ENCODE data around the gene PTBP1.
A peak's percentile ranks its signal among the peaks of the same experiment; 100 is the strongest.

PTBP1 gene

GRCh38 chr19:796692-797527 is at the start of gene PTBP1:
Gene PTBP1 (plus strand): TSS chr19:797452. CDS start chr19:797498, 46 bp downstream.
- TF ChIP-seq POLR2A (IDR thresholded peaks at IDR 0.05; ENCODE audit: low read depth, low read length), result peak; percentile 82
- FAIRE-seq (peak; percentile 83), DNase-seq (ENCODE audit: insufficient read length, low spot score) (peak; percentile 98)

DNA sequence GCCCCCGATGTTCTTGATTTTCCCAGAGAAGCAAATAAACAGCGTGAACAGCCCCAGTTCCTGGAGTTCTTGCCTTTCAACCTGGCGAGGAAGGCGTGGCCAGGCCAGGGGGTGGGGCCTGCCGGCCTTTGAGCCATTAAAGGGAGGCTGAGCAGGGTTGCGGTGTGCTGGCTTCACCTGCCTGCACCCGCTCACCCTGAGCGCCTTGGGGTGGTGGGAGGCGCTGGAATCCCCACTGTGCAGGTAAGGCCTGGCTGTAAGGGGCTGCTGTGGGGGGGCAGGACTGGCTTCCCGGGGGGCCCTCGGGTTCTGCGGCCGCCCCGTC is 49.0 kb upstream of the PTBP1 start:
- DNase-seq (ENCODE audit: insufficient read length, low spot score), result no peak
- FAIRE-seq, result no peak
- TF ChIP-seq POLR2A (IDR thresholded peaks at IDR 0.05; ENCODE audit: low read depth, low read length), result no peak

DNA sequence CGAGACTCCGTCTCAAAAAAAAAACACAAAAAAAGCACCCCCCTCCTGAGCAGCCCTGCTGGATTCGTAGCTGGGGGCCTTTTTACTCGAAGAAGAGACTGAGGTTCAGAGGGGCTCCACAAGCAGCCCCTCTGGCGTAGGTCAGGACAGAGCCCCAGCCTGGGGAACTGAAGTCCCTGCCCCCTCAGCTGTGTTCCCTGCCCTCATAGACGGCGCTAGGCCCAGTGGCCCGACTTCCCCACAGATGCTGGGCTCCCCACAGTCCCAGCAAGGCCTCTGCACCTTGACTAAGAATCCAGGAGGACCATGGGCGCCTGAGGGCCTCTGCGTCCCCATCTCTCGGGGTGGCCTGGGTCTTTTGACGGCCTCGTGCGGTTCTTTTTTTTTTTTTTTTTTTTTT is 47.4 kb upstream of the PTBP1 start:
- no peak for TF ChIP-seq POLR2A (IDR thresholded peaks at IDR 0.05; ENCODE audit: low read depth, low read length)
- DNase-seq (ENCODE audit: insufficient read length, low spot score) (no peak), FAIRE-seq (no peak)

- DNase-seq (ENCODE audit: insufficient read length, low spot score) (no peak), FAIRE-seq (no peak)
- no peak for TF ChIP-seq POLR2A (IDR thresholded peaks at IDR 0.05; ENCODE audit: low read depth, low read length)
Measured at GRCh38 chr19:750640-751423, 46.4 kb upstream of the PTBP1 start, which contains the start of gene MISP. Gene MISP (plus strand): TSS chr19:751112. CDS start chr19:756947, 5,835 bp downstream.

DNA sequence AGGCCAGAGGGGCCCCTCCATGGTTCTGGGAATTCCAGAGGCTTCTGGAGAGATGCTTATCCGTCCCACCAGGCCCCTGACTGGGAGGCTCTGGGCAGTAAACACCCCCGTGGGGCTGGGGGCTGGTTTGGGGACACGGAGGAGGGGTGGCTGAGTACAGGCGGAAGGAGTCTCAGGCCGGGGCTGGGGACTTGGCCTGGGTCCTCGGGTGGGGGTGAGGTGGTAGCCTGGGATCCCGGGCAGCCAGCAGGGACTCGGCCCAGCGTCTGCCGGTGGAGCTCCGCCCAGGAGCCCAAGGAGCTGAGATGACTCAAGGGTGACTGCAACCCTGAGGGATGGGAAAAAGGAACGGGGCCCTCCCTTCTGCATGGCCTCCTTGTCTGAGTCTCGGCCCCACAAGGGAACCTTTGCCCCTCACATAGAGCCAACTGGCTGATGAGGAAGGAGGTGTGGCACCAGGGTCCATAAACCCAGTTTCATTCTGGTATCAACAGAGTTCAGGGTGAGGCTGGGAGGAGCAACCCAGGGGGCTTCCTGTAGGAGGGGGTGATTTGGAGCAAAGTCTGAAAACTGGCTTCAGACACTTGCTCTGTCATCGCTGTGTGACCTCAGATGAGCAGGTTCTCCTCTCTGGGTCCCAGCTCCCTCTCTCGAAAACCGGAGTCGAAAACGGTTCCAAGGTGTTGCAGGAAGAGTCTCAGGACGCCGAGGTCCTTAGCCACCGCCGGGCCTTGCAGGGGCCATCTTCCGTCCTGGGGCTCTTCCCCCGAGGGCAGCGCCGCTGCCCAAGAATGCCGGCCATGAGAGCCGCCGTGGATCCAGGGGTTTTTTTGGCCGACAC is 45.5 kb upstream of the PTBP1 start:
- no peak for TF ChIP-seq POLR2A (IDR thresholded peaks at IDR 0.05; ENCODE audit: low read depth, low read length)
- FAIRE-seq, result peak; percentile 57
- peak; percentile 99 for DNase-seq (ENCODE audit: insufficient read length, low spot score)

DNA sequence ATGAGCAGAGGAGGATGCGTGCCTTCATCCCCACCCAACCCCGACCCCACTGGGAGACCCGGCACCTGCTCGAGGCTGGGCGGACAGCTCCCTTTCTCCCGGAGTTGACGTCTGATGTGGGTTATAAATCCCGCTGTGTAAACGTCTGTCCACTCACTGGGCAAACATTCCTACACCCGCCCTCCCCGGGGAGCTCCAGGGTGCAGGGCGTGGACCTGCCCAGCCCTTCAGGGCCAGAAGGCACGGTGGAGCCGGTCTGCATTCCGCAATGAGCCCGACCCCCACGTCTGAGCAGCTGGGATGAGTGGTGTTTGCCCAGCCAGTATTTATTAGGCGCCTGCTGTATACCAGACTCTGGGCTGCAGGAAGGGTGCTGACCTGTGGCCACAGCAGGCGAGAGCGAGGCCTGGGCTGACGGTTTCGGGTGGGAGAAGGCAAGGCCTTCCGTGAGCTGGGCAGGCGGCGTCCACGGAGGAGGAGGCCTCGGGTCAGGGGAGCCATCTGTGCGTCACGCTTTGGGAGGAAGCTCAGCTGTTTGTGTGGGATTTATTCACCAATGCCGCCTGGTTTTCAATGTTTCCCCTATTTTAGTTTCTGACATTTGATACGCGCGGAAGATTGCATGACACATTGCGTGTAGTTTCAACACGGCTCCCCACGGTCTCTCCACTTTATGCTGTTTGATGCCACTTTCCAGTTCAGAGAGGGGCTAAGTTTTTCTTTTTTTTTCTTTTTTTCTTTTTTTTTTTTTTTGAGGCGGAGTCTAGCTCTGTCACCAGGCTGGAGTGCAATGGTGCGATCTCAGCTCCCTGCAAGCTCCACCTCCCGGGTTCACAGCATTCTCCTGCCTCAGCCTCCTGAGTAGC is 44.4 kb upstream of the PTBP1 start:
- FAIRE-seq (peak; percentile 38), DNase-seq (ENCODE audit: insufficient read length, low spot score) (peak; percentile 97)
- 0 out of 2 replicates have a peak, but pooled peaks have one; percentile 18 for TF ChIP-seq POLR2A (IDR thresholded peaks at IDR 0.05; ENCODE audit: low read depth, low read length)

DNA sequence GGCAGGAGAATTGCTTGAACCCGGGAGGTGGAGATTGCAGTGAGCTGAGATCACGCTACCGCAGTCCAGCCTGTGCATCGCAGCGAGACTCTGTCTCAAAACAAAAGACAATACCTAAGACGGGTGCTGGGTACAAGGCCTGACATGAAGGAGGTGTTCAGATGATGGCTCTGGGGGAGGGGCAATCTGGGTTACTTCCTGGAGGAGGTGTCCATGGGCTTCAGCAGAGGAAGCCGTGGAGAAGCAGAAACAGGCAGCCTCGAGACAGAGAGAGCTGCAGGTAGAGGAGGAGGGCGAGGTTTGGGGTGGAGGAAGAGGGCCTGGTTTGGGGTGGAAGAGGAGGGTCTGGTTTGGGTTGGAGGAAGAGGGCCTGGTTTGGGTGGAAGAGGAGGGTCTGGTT is 42.7 kb upstream of the PTBP1 start:
- DNase-seq (ENCODE audit: insufficient read length, low spot score) (no peak), FAIRE-seq (no peak)
- TF ChIP-seq POLR2A (IDR thresholded peaks at IDR 0.05; ENCODE audit: low read depth, low read length), result no peak

- DNase-seq (ENCODE audit: insufficient read length, low spot score) (no peak), FAIRE-seq (no peak)
- no peak for TF ChIP-seq POLR2A (IDR thresholded peaks at IDR 0.05; ENCODE audit: low read depth, low read length)
Measured at GRCh38 chr19:755063-755462, 42.2 kb upstream of the PTBP1 start.

GRCh38 chr19:756236-756635 is 41.0 kb upstream of the PTBP1 start:
- FAIRE-seq, result no peak
- peak; percentile 50 for DNase-seq (ENCODE audit: insufficient read length, low spot score)
- no peak for TF ChIP-seq POLR2A (IDR thresholded peaks at IDR 0.05; ENCODE audit: low read depth, low read length)

GRCh38 chr19:756821-757688 is 40.2 kb upstream of the PTBP1 start:
- DNase-seq (ENCODE audit: insufficient read length, low spot score) (no peak), FAIRE-seq (no peak)
- TF ChIP-seq POLR2A (IDR thresholded peaks at IDR 0.05; ENCODE audit: low read depth, low read length), result no peak

DNA sequence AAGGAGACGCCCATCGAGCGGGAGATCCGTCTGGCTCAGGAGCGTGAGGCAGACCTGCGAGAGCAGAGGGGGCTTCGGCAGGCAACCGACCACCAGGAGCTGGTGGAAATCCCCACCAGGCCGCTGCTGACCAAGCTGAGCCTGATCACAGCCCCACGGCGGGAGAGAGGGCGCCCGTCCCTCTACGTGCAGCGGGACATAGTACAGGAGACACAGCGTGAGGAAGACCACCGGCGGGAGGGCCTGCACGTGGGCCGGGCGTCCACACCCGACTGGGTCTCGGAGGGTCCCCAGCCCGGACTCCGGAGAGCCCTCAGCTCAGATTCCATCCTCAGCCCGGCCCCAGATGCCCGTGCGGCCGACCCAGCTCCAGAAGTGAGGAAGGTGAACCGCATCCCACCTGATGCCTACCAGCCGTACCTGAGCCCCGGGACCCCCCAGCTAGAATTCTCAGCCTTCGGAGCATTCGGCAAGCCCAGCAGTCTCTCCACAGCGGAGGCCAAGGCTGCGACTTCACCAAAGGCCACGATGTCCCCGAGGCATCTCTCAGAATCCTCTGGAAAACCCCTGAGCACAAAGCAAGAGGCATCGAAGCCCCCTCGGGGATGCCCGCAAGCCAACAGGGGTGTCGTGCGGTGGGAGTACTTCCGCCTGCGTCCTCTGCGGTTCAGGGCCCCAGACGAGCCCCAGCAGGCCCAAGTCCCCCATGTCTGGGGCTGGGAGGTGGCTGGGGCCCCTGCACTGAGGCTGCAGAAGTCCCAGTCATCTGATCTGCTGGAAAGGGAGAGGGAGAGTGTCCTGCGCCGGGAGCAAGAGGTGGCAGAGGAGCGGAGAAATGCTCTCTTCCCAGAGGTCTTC is 39.2 kb upstream of the PTBP1 start:
- DNase-seq (ENCODE audit: insufficient read length, low spot score) (no peak), FAIRE-seq (no peak)
- no peak for TF ChIP-seq POLR2A (IDR thresholded peaks at IDR 0.05; ENCODE audit: low read depth, low read length)
